Brain pericyte (primary cell): ENCODE results near the gene CKAP2.
"Not testable (repeated sequence)": the region's sequence is repeated elsewhere in the genome, so short reads cannot be mapped to it uniquely, and the experiment has no call there.

Source experiments
- DNase-seq: peaks from one replicate; pipeline ENCODE4 v3.0.0-alpha.2; 2012; ENCODE audit warnings: low read depth, low spot score

Gene CKAP2, protein sequence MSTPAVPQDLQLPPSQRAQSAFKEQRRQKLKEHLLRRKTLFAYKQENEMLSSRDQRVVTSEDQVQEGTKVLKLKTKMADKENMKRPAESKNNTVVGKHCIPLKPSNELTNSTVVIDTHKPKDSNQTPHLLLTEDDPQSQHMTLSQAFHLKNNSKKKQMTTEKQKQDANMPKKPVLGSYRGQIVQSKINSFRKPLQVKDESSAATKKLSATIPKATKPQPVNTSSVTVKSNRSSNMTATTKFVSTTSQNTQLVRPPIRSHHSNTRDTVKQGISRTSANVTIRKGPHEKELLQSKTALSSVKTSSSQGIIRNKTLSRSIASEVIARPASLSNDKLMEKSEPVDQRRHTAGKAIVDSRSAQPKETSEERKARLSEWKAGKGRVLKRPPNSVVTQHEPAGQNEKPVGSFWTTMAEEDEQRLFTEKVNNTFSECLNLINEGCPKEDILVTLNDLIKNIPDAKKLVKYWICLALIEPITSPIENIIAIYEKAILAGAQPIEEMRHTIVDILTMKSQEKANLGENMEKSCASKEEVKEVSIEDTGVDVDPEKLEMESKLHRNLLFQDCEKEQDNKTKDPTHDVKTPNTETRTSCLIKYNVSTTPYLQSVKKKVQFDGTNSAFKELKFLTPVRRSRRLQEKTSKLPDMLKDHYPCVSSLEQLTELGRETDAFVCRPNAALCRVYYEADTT

DNA sequence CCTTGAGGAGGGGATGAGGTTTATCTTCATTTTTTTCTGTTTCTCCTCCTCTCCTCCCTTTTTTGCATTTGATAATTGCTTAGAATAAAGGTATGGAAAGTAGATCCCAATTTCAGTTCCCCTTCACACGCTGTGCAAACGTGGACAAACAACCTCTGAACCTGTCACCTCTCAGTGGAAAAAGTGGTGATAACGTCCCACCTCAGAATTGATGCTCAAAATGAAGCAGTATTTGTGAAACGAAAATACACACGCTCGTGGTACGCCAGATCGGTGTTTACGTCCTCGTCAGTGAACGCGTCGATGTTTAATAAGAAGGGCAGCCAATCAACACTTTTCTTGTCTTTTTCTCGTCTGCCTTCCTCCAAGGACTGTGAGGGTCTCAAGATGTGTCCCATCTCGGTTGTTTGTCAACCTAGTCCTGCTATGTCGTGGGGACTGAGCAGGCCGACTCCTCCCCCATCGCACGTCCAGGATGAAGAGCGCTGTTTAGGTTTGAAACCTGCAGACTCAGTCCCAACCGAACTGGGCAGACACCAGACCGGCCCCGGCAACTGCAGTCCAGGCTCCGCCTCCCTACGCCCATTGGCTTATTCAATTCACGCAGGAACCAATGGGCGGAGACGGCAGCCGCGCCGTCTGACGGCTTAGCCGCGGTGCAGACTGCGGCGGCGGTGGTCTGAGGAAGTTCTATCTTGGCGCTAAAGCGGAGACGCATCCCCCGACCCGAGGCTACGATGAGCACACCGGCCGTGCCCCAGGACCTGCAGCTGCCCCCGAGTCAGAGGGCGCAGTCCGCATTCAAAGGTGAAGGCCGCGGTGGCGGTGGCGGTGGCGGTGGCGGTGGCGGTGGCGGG is at the start of gene CKAP2:
Gene CKAP2, plus strand, starts transcription at position 659 of the 857 bp plus-strand sequence. Its CDS starts 79 bp downstream, at position 738.
- peak; percentile 89 for DNase-seq

DNA sequence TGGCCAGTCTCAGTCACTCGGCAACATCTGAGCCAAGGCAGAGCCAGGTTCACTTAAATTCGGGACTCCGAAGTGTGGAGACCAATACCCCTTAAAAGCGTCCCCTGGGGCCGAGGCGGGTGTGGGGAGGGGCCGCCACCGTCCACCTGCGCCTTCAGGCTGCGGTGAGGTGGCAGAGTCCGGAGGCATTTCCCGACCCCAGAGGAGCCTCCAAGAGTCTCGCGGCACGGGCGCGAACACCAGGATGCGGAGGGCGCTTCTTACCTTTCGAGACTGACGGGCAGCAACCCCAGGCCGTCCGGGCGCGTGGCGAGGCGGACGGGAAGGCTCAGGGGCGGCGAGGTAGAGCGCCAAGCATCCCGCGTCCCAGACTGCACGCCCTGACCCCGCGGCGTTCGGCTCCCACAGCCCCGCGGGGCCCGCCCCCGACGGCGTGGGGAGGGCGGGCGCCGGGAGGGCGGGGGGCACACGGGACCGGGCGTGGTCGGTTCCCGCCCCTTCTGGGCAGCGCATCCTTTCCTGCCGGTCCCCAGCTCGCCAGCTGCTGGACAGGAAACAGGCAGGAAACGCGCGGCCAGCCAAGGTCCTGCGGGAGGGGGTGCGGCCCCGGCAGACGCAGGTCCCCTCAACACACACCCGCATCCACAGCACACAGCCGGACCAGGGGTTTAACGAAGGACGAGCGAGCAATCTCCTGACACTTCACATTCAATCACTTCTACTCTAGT is 49.3 kb upstream of the CKAP2 start, which contains the start of gene THSD1:
Gene THSD1, minus strand, starts transcription at position 406 of the 728 bp plus-strand sequence. CDS start 3,572 bp downstream, outside the sequence.
- DNase-seq = no peak

DNA sequence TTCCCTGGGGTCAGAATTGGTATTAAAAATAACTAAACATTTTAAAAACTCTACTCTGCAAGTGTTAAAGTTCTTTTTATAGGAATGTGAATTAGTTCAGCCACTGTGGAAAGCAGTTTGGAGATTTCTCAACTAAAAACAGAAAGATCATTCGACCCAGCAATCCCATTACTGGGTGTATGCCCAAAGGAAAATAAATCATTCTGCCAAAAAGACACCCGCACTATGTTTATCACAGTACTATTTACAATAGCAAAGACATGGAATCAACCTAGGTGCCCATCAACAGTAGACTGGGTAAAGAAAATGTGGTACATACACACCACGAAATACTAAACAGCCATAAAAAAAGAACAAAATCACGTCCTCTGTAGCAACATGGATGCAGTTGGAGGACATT is 48.6 kb upstream of the CKAP2 start:
- no peak for DNase-seq

DNA sequence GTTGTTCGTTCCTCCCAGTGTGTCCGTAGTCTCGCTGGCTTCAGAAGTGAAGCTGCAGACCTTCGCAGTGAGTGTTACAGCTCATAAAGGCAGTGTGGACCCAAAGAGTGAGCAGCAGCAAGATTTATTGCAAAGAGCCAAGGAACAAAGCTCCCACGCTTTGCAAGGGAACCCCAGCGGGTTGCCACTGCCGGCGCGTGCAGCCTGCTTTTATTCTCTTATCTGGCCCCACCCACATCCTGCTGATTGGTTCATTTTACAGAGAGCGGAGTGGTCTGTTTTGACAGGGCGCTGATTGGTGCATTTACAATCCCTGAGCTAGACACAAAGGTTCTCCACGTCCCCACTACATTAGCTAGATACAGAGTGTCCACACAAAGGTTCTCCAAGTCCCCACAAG is 47.8 kb upstream of the CKAP2 start:
- not testable (repeated sequence) for DNase-seq

DNA sequence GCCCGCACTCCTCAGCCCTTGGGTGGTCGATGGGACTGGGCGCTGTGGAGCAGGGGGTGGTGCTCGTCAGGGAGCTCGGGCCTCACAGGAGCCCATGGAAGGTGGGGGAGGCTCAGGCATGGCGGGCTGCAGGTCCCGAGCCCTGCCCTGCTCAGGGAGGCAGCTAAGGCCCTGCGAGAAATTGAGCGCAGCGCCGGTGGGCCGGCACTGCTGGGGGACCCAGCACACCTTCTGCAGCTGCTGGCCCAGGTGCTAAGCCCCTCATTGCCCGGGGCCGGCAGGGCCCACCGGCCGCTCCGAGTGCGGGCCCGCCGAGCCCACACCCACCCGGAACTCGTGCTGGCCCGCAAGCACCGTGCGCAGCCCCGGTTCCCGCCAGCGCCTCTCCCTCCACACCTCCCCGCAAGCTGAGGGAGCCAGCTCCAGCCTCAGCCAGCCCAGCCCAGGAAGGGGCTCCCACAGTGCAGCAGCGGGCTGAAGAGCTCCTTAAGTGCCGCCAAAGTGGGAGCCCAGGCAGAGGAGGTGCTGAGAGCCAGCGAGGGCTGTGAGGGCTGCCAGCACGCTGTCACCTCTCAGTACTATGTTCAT is 47.1 kb upstream of the CKAP2 start:
- DNase-seq = not testable (repeated sequence)

DNA sequence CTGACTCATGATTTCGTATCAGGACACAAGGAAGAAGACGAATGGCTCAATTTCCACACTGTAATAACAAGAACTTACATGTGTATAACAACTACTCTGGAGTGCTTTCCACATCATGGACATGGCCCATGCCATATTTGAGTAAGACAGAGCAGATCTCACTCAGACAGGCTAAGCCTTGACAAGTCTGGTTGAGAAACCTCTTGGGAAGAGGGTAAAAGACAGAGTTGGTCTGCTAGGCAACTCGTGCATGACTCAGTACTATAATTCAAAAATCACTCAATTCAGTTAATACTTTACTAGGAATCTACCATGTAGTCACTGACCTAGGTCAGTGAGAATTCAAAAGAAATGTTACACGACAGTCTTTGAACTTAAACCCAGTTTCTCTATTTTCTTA is 43.6 kb upstream of the CKAP2 start:
- no peak for DNase-seq

DNA sequence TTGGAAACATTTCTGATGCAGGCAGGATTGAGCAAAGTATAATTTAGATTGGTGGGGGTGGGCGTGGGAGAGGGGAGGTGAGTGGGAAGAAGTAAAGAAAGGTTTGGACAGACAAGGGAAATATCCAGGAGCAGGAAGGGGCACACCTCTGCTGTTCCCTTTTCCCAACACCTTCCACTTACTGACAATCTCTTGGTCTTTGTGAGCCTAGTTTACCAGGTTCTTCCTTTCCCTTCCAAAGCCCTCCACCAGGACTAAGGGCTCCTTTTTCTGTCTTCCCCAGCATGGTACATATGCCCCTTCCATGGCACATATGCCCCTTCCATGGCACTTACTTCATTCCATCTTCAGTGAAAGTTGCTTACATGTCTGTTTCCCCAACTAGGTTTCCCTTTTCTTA is 43.1 kb upstream of the CKAP2 start:
- DNase-seq = no peak

DNA sequence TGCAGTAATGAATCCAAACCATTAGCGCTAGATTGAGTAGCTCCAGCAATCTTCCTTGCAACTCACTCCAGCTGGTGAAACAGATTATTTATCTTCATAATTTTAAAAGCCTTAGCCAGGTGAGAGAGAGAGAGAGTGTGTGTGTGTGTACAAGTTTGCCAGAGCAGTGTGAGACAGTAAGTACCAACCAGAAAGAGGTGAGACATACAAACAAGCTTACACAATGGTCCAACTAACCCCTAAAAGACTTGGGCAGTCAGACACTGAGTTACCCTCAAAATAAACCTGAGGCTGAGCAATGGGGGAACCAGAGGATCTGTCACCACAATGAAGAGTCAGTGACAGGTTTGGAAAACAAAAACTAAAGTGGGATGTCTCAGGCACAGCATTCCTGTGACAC is 41.2 kb upstream of the CKAP2 start:
- DNase-seq = no peak

DNA sequence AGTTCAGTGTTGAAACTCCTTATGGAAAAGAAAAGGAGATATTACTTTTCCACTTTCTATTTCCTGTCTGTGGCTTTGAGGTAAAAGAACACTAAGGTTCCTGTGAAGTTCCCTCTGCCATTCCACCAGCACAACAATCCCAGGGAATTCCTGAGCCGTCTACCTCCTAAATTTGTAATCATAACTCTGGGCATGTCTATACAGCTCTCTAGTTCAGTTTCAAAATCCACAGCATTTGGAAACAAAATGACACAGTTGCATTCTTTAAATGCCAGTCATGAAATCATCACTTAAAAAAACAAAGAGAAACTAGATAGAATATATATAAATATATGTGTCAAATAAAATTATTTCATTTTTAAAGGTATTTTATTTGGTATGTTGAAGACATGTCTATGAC is 40.3 kb upstream of the CKAP2 start:
- no peak for DNase-seq

DNA sequence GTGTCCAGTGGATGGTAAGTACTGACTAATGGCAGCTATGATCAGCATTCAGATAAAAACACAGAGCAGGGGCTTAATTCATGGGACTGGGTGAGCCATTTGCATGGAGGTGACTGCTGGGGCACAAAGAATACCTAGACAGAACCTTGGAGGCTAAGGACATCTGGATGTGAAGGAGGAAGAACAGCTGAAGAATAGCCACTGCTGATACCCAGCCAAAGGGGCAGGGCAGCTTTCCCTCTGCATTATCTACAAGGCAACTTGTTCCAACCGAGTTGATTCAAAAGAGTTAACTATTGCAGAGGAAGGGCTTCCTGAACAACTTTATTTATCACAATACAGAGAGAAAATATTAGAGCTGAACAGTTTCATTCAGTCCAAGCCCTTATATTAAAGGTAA is 36.2 kb upstream of the CKAP2 start:
- no peak for DNase-seq

DNA sequence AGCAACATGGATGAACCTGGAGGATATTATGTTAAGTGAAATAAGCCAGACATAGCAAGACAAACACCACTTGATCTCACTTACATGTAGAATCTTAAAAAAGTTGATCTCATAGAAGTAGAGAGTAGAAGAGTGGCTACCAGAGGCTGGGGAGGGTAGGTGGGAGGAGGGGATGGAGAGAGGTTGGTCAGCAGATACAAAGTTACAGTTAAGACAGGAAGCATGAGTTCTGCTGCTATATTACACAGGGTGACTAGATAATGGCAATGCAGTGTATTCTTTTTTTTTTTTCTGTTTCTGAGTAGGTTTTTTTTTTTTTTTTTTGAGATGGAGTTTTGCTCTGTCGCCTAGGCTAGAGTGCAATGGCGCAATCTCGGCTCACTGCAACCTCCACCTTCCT is 34.1 kb upstream of the CKAP2 start:
- no peak for DNase-seq

DNA sequence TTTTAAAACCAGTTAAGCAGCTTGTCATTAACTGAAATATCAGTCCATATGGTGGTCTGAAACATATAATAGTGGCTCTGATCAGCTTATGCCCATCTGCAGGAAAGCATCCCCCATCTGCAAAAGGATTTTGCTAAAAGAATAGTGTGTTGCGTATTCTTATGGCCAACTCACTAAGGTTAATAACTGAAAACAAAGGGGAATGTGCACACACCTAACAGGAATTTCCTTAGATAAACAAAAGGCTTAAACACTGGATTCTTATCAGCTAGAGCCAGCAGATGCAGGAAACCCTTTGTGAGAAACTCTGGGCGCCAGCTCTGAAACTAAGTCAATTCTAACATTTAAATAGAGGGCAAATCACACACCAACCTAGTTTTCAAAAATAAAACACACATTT is 27.0 kb upstream of the CKAP2 start:
- DNase-seq = no peak

DNA sequence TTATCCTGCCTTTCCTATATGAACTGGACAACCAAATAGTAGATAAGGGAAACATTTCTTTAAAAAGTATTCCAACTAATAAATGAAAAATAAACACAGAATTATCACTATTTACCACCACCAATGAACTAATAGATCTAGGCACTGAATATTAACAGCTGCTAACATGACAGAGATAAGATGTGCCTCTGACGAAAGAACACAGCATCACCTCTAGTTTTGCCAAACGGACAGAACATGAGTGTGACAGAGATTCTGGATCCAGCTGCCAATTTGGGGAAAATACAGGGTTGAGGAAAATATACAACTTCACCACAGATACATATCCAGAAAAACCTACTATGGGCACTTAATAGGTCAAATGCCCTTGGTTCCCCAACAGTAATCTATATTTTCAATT is 22.8 kb upstream of the CKAP2 start:
- DNase-seq = no peak

DNA sequence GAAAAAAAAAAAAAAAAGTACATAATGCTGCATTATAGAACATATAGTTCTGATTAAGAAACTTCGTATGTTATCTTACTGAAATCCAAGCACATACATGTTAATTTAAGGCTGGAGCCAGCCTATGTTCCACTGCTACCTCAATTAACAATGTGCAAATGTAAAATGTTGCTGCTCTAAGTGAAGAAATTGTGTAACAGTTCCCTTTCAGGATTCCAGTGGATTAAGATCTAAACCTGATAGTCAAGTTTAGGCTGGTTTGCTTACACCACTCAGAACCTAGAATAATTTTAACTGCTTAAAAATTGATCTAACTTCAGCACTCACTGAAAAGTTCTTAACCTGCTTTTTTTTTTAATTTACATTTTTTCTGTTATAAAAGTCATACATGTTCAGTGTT is 9.0 kb upstream of the CKAP2 start:
- DNase-seq = no peak

DNA sequence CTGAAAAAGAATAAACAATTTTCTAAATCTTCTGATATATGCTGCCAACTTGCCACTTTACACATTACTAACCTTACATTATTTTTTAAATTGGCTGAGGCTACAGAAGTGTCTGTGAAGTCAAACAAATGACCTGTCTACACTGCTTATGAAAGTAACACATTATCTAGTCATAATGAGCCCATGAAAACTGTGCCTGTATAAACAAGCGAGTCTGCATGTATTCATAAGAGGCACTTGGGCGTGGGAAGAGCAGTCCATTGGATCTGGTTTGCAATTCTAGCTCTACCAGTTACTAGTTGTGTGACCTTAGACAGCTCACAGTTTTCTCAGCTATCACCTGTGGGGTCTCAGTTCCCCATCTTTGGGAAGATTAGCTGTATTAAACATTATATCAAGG is 7.9 kb upstream of the CKAP2 start:
- DNase-seq = no peak

DNA sequence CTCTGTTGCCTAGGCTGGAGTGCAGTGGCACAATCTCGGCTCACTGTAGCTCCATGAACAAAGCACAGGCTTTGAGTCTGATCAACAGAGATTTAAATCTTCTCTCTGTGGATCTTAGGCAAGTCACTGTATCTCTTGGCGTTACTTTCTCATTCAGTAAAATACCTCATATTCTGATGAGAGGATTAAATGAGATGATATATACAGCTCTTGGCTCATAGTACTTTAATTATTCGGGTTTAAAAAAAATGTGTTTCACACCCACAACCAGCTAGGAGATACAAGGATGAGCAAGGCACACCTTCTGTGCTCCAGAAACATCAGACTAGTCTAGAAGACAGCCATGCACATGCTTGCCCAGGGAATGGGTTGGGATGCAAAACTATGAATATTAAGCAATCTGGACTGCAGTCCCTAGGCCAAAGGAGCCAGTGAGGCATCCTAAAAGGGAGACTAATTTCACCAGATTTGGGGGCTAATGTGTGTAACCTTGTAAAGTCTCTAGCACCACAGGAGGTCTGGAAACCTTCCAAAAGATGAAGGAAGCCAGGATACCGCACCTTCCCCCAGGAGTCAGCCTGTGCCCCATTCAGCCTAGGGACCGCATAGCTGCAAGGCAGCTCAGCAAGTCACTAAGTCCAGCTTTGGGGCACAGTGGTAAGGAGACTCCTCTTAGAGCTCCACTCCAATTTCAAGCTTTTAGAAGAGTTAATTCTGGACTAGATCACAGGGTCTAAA is 7.3 kb upstream of the CKAP2 start:
- DNase-seq = no peak

DNA sequence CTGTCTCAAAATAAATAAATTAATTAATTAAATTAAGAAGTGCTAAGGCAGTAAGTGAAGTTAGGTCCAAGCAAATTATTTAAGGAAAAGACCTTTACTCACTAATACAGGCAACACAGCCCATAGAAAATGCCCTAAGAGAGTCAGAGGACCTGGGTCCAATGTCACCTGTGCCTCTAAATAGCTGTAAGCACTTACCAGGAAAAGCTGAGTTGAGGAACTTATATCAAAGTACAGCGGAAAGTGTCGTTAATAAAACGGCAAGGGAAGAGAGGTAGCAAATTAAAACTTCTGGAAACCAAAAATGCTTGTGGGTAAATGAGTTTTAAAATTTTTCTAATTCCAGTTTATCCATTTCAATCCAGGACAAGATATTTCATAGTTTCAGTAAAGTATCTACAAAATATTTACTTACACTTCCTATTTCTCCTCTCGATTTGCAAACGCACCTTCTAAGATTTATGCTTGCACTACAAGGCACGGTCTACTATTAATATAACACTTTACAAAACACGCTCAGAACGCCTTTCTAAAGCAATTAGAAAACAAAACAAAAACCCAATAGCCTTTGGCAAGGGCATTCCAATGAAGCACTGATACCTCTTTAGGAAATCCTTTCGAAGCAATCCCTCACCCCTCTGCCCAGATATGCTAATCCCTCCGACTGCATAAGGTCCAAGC is 5.8 kb upstream of the CKAP2 start:
- no peak for DNase-seq

DNA sequence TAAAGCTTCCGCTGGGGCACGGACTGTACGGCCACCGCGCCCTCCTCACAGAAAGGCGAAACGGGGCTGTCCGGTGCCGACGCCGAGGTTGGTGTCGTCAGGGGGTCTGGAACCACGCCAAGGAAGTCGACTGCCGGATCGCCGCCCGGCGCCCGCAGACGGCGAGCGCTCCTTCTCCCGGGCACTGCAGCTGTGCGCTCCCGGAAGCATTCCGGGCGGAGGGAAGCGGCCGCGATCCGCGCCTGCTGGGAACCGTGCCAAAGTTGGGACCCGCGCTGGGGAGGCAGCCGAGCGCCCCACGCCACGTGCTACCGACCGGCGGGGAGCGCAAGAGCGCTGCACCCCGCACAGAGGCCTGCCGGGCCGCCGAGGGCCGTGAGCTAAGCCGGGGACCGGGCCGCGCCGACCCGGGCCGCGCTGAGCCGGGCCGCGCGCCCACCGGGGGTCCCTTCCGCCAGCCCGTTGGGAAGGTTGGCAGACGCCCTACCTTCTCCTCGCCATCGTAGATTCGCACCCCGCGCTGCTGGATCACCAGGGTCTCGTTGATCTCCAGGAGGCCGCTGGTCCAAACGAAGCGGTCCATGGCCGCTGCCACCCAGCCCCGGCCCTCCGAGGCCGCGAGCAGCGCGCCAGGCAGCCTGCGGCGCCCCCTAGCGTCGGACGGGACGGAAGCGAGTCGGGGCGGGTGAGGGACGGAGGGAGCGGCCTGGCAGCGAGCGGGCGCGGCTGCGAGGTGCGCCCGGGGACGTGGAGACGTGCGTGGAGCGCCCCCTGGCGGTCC is 5.1 kb upstream of the CKAP2 start, which contains the start of gene VPS36:
Gene VPS36, minus strand, starts transcription at position 623 of the 781 bp plus-strand sequence. Its CDS starts 40 bp downstream, at position 583.
- DNase-seq = peak; percentile 84

DNA sequence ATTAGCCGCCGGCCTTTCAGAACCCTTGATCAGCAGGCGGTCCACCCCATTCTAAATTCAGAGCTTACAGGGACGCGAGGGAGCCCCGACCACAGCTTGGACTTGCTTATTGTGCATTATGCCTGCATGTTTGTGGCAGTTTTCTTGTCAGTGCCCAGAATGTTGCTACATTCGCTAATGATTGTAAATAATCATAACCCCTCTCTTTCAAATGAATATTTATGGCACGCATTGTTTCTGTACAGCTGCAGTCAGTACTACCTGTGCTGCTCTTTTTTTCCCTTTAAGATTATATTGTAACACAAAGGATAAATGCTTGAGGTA is 4.5 kb upstream of the CKAP2 start:
- DNase-seq = no peak
